ENCODE results near the gene IGFBP2.

DNA sequence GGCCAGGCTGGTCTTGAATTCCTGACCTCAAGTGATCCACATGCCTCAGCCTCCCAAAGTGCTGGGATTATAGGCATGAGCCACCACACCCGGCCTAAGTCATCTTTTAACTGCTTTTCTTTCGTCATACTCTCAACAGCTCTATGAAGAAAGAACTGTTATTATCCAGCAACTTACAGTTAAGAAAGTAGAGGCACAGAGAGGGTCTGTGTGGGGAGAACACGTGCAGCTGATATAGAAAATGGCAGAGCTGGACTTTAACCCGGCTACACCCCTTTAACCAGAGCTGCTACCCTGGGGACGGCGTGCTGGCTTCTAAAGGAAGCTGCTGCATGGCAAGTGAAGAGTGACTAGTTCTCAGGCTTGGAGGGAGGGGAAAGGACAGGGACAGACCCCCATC is 25.5 kb downstream of the IGFBP2 start:
- TF ChIP-seq, protein P1, sequence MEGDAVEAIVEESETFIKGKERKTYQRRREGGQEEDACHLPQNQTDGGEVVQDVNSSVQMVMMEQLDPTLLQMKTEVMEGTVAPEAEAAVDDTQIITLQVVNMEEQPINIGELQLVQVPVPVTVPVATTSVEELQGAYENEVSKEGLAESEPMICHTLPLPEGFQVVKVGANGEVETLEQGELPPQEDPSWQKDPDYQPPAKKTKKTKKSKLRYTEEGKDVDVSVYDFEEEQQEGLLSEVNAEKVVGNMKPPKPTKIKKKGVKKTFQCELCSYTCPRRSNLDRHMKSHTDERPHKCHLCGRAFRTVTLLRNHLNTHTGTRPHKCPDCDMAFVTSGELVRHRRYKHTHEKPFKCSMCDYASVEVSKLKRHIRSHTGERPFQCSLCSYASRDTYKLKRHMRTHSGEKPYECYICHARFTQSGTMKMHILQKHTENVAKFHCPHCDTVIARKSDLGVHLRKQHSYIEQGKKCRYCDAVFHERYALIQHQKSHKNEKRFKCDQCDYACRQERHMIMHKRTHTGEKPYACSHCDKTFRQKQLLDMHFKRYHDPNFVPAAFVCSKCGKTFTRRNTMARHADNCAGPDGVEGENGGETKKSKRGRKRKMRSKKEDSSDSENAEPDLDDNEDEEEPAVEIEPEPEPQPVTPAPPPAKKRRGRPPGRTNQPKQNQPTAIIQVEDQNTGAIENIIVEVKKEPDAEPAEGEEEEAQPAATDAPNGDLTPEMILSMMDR (optimal IDR thresholded peaks at IDR 0.05 in 1 of 3, IDR thresholded peaks at IDR 0.05 in 1 of 3, conservative IDR thresholded peaks at IDR 0.05 in 1 of 3; ENCODE audit: extremely low read depth in 1 of 3, insufficient read depth in 2 of 3, low read length in 3 of 3): no peak
- TF ChIP-seq EZH2 (IDR thresholded peaks at IDR 0.05; ENCODE audit: low read length): no peak

Data from keratinocyte (primary cell).